GM12873 (cell line): Measurements from ENCODE around the gene CANT1.

Experiments
- TF ChIP-seq, protein P1 (sequence below): IDR thresholded peaks from 2 replicates; pipeline ENCODE4 v1.5.1; 2012; ENCODE audit warnings: low read depth, mild to moderate bottlenecking, moderate library complexity, low read length, control low read depth; ENCODE audit not compliant: insufficient read depth; ENCODE audit errors: missing control alignments

CANT1 gene

DNA sequence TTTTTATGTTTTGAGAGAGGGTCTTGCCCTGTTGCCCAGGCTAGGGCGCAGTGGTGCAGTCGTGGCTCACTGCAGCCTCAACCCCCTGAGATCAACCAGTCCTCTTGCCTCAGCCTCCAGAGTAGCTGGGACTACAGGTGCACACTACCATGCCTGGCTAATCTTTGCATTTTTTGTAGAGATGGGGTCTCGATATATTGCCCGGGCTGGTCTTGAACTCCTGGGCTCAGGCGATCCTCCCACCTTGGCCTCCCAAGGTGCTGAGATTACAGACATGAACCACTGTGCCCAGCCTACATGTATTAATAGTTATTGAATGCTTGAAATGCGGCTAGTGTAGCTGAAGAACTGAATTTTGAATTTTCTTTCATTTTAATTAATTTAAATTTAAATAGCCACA, 26.6 kb upstream of the CANT1 start:
- TF ChIP-seq, protein P1, sequence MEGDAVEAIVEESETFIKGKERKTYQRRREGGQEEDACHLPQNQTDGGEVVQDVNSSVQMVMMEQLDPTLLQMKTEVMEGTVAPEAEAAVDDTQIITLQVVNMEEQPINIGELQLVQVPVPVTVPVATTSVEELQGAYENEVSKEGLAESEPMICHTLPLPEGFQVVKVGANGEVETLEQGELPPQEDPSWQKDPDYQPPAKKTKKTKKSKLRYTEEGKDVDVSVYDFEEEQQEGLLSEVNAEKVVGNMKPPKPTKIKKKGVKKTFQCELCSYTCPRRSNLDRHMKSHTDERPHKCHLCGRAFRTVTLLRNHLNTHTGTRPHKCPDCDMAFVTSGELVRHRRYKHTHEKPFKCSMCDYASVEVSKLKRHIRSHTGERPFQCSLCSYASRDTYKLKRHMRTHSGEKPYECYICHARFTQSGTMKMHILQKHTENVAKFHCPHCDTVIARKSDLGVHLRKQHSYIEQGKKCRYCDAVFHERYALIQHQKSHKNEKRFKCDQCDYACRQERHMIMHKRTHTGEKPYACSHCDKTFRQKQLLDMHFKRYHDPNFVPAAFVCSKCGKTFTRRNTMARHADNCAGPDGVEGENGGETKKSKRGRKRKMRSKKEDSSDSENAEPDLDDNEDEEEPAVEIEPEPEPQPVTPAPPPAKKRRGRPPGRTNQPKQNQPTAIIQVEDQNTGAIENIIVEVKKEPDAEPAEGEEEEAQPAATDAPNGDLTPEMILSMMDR = no peak

DNA sequence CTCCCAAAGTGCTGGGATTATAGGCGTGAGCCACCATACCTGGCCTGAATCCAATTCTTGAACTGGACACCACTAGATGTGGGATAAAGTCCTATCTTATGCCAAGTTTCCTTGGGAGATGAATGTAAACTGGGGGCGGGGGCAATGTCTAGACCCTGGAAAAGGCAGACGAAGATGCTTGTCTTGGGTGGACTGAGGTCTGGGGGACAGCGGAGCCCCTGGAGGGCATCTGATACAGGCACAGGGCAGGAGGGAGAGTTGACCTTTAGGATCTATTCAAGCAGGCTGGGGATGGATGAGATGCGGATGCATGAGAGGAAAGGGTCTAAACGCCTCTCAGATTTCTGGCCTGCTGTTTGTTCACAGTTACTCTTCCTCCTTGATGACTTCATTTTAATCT, 26.1 kb upstream of the CANT1 start:
- TF ChIP-seq, protein P1 = no peak

DNA sequence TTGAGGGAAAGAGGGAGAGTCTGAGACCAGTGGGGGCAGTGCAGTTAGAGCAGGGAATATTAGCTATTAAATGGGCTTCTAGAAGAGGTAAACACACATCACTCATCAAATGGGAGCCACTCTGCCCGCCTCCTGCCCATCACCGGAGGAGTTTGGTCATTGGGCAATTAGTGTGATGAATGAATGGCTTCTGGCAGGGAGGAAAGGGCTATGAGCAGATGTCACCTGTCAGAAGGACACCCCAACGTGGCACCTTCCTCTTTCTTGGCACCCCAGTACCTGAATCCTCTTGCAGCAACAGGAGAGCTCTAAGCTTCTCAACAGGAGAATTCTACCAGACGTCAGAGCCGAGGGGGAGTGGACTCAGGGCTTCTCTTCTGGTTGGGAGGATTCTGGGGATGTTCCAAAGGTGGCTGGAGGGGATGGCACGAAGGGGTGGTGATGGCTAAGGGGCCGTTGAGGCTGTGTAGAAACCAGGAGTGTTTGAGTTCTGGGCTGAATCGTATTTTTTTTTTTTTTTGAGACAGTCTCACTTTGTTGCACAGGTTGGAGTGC, 25.4 kb upstream of the CANT1 start:
- TF ChIP-seq, protein P1 = no peak

DNA sequence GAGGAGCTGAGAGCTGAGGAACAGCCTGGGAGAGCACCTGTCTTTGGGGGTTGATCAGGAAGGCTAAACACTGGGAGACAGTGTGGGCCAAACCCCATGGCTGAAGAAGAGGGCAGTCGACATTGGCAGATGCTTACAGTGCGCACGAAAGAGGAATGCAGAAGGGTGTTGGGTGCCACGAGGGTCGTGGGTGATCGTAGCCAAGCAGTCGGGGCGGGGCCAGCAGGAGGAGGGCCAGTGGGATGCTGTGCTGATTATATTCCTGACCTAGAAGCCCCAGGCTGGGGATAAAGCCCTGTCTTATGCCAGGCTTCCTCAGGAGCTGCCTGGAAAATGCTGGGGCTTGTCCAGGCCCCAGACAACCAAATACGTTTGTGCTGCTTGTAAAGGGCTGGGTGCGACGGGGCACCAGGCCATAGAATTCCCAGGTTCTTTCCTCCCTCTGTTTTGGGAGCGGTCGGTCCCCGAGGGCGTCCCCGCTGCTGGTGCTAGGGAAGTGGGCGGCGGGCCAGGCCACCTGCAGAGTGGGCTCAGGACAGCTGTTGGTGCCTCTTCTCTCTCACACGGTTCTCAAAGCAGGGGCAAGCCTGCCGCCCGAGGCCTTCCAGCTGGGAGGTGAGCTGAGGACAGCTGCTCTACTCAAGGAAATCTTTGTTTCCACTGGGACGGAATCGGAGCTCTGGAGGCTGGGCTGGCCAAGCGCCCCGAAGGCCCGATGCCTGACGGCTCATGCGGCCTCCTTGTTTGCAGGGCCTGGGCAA, 24.4 kb upstream of the CANT1 start:
- TF ChIP-seq, protein P1 = no peak

DNA sequence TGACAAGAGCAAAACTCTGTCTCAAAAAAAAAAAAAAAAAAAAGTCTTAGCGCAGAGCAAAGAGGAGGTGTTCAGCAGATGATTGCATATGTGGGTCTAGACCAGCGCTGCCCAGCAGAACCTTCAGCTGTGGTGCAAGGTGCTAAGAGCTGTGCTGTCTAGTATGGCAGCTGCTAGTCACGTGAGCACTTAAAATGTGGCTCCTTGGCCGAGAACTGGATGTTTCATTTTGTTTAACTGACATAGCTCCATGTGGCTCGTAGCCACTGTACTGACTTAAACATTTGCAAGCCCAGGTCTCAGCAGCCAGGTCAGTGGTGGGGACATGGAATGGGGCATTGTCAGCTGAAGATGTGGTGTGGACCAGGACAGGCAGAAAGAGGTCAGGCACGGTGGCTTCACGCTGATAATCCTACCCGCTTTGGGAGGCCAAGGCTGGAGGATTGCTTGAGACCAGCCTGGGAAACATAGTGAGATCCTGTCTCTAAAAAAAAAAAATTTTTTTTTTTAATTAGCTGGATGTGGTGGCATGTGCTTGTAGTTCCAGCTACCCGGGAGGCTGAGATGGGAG, 23.6 kb upstream of the CANT1 start:
- TF ChIP-seq, protein P1 = no peak

DNA sequence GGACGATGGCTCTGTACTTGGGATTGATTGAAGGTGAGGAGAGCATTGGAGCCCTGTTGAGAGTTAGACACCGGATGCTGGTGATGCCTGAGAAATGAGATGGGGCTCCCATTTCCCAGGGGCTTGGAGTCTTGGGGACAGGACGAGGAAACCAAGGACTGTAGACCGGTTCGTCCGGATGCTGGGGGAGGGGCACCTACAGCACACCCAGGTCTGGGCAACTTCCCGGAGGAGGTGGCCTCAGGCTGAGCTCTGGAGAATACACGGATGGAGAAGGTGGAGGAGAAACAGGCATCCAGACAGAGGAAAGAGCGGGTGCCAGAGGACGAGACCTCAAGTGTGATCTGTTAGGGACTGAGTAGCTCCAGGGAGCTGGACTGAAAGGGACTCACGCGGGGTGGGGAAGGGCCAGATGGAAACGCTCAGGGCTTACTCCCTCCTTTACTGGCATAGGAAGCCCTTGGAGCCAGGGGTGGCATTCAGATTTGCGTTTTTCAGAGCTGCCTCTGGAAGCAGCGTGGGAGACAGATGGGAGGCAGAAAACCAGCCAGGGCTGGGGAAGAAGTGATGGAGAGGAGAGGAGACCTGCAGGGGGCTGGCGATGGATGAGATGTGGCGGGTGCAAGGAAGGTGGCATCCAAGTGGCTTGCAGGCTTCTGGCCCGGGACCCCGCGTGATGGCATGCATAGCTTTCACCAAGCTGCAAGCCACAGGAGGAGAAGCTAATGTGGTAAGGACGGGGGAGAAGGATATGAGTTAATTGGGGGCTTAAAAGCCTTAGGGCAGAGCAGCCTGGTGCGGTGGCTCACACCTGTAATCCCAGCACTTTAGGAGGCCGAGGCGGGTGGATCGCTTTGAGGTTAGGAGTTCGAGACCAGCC, 22.7 kb upstream of the CANT1 start:
- TF ChIP-seq, protein P1 = no peak
